Upper lobe of left lung (tissue), 4 donors: ENCODE measurements around the gene GPR158.

Source experiments
- EP300 ChIP-seq, 4 donors: sonication (generic); formaldehyde crosslinking; IDR thresholded peaks; one replicate each; pipeline ENCODE4 v1.5.1; 2017; ENCODE audit warnings: antibody characterized with exemption in 4 of 4, control low read depth in 2 of 4
- POLR2A ChIP-seq, 4 donors: fragments of 450-650 bp; IDR thresholded peaks; one replicate each; pipeline ENCODE4 v1.5.1; 2016 to 2017; ENCODE audit warnings: antibody characterized with exemption in 4 of 4, mild to moderate bottlenecking in 2 of 4
- POLR2AphosphoS5 ChIP-seq, 2 donors: sonication (generic); formaldehyde crosslinking; IDR thresholded peaks; one replicate each; pipeline ENCODE4 v1.5.1; 2017; ENCODE audit warnings: antibody characterized with exemption in 2 of 2
- TF ChIP-seq, protein P1 (sequence below), 6 experiments: fragments of 450-650 bp in 4 of 6; fragments of 200-600 bp in 2 of 6; sonication (generic) in 2 of 6; IDR thresholded peaks; one replicate each; pipeline ENCODE4 v1.5.1; 2016 to 2019; ENCODE audit warnings: antibody characterized with exemption in 6 of 6

DNA sequence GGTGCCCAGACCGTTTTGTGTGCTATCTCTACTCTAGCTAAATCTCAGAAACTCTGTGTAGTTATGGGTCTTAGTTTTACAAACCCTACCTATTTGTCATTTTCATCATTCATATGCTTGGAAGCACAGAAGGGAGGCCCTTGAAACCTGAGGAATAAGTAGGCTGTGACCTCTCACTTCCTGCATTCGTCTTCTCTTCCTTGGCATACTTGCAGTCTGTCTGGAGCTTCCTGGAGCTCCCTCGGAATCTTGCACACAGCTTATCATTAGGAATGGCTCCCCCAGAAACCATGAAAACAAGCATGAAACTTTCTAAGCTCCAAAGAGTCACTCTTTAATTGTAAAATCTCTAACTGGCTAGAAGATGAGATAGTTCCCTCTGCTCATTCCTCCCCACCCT is 382.3 kb downstream of the GPR158 start:
- TF ChIP-seq, protein P1, sequence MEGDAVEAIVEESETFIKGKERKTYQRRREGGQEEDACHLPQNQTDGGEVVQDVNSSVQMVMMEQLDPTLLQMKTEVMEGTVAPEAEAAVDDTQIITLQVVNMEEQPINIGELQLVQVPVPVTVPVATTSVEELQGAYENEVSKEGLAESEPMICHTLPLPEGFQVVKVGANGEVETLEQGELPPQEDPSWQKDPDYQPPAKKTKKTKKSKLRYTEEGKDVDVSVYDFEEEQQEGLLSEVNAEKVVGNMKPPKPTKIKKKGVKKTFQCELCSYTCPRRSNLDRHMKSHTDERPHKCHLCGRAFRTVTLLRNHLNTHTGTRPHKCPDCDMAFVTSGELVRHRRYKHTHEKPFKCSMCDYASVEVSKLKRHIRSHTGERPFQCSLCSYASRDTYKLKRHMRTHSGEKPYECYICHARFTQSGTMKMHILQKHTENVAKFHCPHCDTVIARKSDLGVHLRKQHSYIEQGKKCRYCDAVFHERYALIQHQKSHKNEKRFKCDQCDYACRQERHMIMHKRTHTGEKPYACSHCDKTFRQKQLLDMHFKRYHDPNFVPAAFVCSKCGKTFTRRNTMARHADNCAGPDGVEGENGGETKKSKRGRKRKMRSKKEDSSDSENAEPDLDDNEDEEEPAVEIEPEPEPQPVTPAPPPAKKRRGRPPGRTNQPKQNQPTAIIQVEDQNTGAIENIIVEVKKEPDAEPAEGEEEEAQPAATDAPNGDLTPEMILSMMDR (IDR thresholded peaks at IDR 0.05) = no peak
- TF ChIP-seq POLR2A (IDR thresholded peaks at IDR 0.05) (no peak), POLR2AphosphoS5 (IDR thresholded peaks at IDR 0.05) (no peak), EP300 (IDR thresholded peaks at IDR 0.05) (no peak)
